ENCODE measurements around the gene NDUFV1. TPM values are rescaled to one million over a fixed set of nuclear protein-coding genes. Genes with fewer than 3 reads are reported as not detected.

The NDUFV1 gene
- total and polyA plus RNA-seq, 9 of the 15 experiments (the other 6 are each of a cell fraction or from before 2014, with no cell fraction given) = 10.8 to 423 (median 209) TPM

DNA sequence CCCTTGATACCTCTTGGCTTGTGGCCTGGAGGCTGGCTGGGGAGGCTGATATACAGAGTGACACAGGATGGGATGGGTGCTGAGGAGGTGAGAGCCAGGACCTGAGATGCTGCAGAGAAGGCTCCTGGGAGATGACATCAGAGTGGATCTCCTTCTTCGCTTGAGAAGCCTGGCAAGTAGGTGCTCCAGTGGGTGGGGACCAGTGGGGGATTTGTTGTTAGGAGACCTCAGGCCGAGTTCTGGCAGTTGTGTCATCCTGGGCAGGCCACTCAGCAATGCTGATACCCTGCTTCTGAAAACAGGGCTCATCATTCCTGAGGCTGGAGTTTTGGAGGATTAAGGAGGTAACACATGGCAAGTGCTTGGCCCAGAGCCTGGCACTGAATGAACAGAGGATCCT lies 1.9 kb upstream of the NDUFV1 start:
- peak; percentile 3; the same call in 1 of the 3 replicates for ATAC-seq
- H4K20me1 ChIP-seq (replicated peaks; ENCODE audit: control insufficient read depth, insufficient read depth, low read length) = no peaks in the 10 kb centered on the region; the same call in 1 of the 2 replicates
- intact Hi-C loops (cut with micrococcal nuclease) = loop anchor here (1.0 to 5.0 kb wide), 2 partner anchors 22 to 33 kb away; partner anchors contain the start of gene GSTP1
- 41% methylated on average over 2 of the region's 2 CpGs for WGBS (ENCODE audit: insufficient coverage, low coverage, missing lambda C conversion rate)
- CTCF ChIA-PET (ENCODE audit: low intra/inter-chr PET ratio) = no interaction called here
- peak overlapping the region; percentile 96; the same call in 1 of the 2 replicates for H3K4me2 ChIP-seq (ENCODE audit: insufficient read depth, low read length)
- peaks cover 44 to 65% of the 10 kb centered on the region in 2 experiments for H3K4me1 ChIP-seq (replicated peaks in 1 of 2; ENCODE audit: control insufficient read depth in 2 of 2, insufficient read depth in 2 of 2, low read length in 2 of 2)
- no TSS peak for BruUV-seq (replicated peaks)
- H3K27me3 ChIP-seq (ENCODE audit: control insufficient read depth in 2 of 2, insufficient read depth in 2 of 2, low read length in 2 of 2) = no peaks in the 10 kb centered on the region
- in situ Hi-C loops (cut with MboI) = no loop called here
- peak overlapping the region; percentile 90 to 99; a peak in 2 of 4 replicates for H3K9ac ChIP-seq (ENCODE audit: insufficient read depth in 1 of 2, low read depth in 2 of 2, low read length in 2 of 2)
- no peaks in the 10 kb centered on the region for H3K9me1 ChIP-seq (ENCODE audit: control insufficient read depth, insufficient read depth, low read length)
- peak overlapping the region; percentile 75 for H3K27ac ChIP-seq (ENCODE audit: extremely low read depth, low read depth, low read length)
- no peak overlapping the region for H3K4me3 ChIP-seq
- POLR2A ChIA-PET = interaction anchor here (0.6 to 2.4 kb wide), 7 partner anchors 9 to 184 kb away, joined by 3 to 12 read pairs (median 4); partner anchors contain the start of gene GSTP1
- peaks cover 4% of the 10 kb centered on the region for H3K9me3 ChIP-seq (replicated peaks; ENCODE audit: control insufficient read depth, insufficient read depth, low read depth, low read length)
- H2AFZ ChIP-seq (ENCODE audit: low read depth, low read length) = peak overlapping the region; percentile 86; the same call in 1 of the 2 replicates
- peaks cover 36% of the 10 kb centered on the region for H3K79me2 ChIP-seq (ENCODE audit: control insufficient read depth, insufficient read depth, low read length)
- peak in 1 of 4 experiments; percentile 55 for DNase-seq (ENCODE audit: extremely low read depth in 1 of 4, low spot score in 3 of 4)
- FAIRE-seq = no peak
- peaks cover 23% of the 10 kb centered on the region for H3K36me3 ChIP-seq (ENCODE audit: control insufficient read depth, insufficient read depth, low read length)
- no peak for TF ChIP-seq SRSF1 (IDR thresholded peaks at IDR 0.05; ENCODE audit: low read depth, low read length)
- peak; percentile 6 to 53; a peak in 1 of 4 replicates for TF ChIP-seq RCOR1 (IDR thresholded peaks at IDR 0.05; ENCODE audit: borderline replicate concordance in 1 of 2, low read depth in 2 of 2, low read length in 2 of 2)
- no peak for TF ChIP-seq DMBX1 (CRISPR knock-in tag; IDR thresholded peaks at IDR 0.05; ENCODE audit: borderline replicate concordance)
- no peak for TF ChIP-seq BMI1 (IDR thresholded peaks at IDR 0.05; ENCODE audit: low read length)
